ENCODE results near the gene POU2AF1. TPM values are rescaled to one million over a fixed set of nuclear protein-coding genes. Genes with fewer than 3 reads are reported as not detected.

POU2AF1 gene
- total RNA-seq: 0.10 TPM
- long read RNA-seq: 0 reads

- DNase-seq (ENCODE audit: low spot score): no peak
Measured at GRCh38 chr11:111378861-111379601, at the start of gene POU2AF1. TSS of gene POU2AF1 (minus strand) at chr11:111379275. CDS start at chr11:111379177, 98 bp downstream.

- DNase-seq (ENCODE audit: low spot score): no peak
Measured at GRCh38 chr11:111428113-111428876, 49.2 kb upstream of the POU2AF1 start.

GRCh38 chr11:111427471-111427912, 48.4 kb upstream of the POU2AF1 start:
- DNase-seq (ENCODE audit: low spot score): no peak

- no peak for DNase-seq (ENCODE audit: low spot score)
Measured at GRCh38 chr11:111426617-111427016, 47.5 kb upstream of the POU2AF1 start.

- no peak for DNase-seq (ENCODE audit: low spot score)
Measured at GRCh38 chr11:111423250-111423615, 44.2 kb upstream of the POU2AF1 start.

- DNase-seq (ENCODE audit: low spot score): no peak
Measured at GRCh38 chr11:111422494-111423249, 43.6 kb upstream of the POU2AF1 start.

- DNase-seq (ENCODE audit: low spot score): no peak
Measured at GRCh38 chr11:111421251-111421650, 42.2 kb upstream of the POU2AF1 start.

GRCh38 chr11:111419641-111420327, 40.7 kb upstream of the POU2AF1 start:
- no peak for DNase-seq (ENCODE audit: low spot score)

- DNase-seq (ENCODE audit: low spot score): no peak
Measured at GRCh38 chr11:111419181-111419580, 40.1 kb upstream of the POU2AF1 start.

- DNase-seq (ENCODE audit: low spot score): no peak
Measured at GRCh38 chr11:111418436-111418787, 39.3 kb upstream of the POU2AF1 start.

- no peak for DNase-seq (ENCODE audit: low spot score)
Measured at GRCh38 chr11:111417766-111418435, 38.8 kb upstream of the POU2AF1 start.

GRCh38 chr11:111417011-111417765, 38.1 kb upstream of the POU2AF1 start:
- DNase-seq (ENCODE audit: low spot score): no peak

- DNase-seq (ENCODE audit: low spot score): no peak
Measured at GRCh38 chr11:111416231-111416960, 37.3 kb upstream of the POU2AF1 start.

GRCh38 chr11:111414936-111415335, 35.9 kb upstream of the POU2AF1 start:
- DNase-seq (ENCODE audit: low spot score): no peak

- no peak for DNase-seq (ENCODE audit: low spot score)
Measured at GRCh38 chr11:111414267-111414931, 35.3 kb upstream of the POU2AF1 start.

GRCh38 chr11:111413849-111414248, 34.8 kb upstream of the POU2AF1 start:
- DNase-seq (ENCODE audit: low spot score): no peak

GRCh38 chr11:111412293-111412692, 33.2 kb upstream of the POU2AF1 start:
- DNase-seq (ENCODE audit: low spot score): no peak

GRCh38 chr11:111411456-111411855, 32.4 kb upstream of the POU2AF1 start:
- DNase-seq (ENCODE audit: low spot score): no peak

- DNase-seq (ENCODE audit: low spot score): no peak
Measured at GRCh38 chr11:111410951-111411350, 31.9 kb upstream of the POU2AF1 start.
